GM18519 (cell line): Measurements from ENCODE around the gene KRTCAP3.
A peak's percentile ranks its signal among the peaks of the same experiment; 100 is the strongest.
"Not testable (repeated sequence)": the region's sequence is repeated elsewhere in the genome, so short reads cannot be mapped to it uniquely, and the experiment has no call there.

Experiments used
- ATAC-seq: cut with Tn5 transposase; IDR thresholded peaks from one replicate; pipeline ENCODE4 v1.9.1; 2021; ENCODE audit warnings: mild to moderate bottlenecking, moderate library complexity; ENCODE audit not compliant: unreplicated experiment, low FRiP score

Gene KRTCAP3, protein sequence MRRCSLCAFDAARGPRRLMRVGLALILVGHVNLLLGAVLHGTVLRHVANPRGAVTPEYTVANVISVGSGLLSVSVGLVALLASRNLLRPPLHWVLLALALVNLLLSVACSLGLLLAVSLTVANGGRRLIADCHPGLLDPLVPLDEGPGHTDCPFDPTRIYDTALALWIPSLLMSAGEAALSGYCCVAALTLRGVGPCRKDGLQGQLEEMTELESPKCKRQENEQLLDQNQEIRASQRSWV

DNA sequence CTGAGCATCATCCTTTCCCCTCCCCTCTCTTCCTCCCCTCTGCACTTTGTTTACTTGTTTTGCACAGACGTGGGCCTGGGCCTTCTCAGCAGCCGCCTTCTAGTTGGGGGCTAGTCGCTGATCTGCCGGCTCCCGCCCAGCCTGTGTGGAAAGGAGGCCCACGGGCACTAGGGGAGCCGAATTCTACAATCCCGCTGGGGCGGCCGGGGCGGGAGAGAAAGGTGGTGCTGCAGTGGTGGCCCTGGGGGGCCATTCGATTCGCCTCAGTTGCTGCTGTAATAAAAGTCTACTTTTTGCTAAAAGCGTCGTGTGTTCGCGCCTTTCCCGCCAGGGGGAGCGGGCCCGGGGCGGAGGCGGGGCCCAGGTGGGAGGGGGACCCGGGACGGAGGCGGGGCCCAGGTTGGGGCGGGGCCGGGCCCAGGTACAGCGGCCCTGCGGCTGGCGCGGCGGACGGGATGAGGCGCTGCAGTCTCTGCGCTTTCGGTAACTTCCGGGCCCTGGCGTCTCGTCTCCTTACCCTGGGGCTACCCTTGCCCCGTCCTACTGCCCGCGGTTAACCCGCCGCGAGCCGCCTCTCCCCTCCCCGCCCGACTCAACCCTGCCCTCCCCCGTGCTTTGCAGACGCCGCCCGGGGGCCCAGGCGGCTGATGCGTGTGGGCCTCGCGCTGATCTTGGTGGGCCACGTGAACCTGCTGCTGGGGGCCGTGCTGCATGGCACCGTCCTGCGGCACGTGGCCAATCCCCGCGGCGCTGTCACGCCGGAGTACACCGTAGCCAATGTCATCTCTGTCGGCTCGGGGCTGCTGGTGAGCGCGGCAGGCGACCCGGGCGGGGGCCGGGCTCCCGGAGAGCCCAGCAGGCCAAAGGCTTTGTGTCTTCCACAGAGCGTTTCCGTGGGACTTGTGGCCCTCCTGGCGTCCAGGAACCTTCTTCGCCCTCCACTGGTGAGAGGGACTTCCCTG is at the start of gene KRTCAP3:
TSS of gene KRTCAP3 (plus strand) at position 424 of the 962 bp plus-strand sequence. CDS start at position 456, 32 bp downstream.
- no peak for ATAC-seq

DNA sequence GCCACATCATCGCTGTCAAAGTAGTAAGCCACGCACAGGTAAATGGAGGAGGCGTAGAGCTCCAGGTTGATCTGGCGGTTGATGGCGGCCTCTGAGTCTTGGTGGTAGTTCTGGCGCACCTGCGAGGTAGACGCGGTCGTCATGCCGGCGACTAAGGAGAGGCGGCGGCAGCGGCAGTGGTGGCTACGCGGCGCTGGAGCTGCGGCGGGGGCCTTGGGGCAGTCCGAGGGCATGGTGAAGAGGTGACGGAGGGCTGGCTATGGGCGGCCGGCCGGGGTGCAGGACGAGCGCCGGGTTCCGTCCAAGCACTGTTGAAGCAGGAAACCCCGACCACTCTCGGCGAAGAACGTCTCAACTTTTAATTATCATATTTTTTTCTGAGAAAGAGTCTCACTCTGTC is 49.0 kb upstream of the KRTCAP3 start:
- no peak for ATAC-seq

DNA sequence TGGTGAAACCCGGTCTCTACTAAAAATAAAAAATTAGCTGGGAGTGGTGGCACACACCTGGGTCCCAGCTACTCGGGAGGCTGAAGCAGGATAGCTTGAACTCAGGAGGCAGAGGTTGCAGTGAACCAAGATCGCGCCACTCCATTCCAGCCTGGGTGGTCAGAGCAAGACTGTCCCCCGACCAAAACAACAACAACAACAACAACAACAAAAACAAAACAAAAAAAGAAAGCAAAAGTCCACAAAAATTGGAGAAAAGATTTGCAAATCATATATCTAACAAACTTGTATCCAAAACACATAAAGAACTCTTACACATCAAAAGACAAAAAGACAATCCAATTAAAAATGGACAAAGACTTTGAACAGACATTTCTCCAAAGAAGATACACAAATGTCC is 43.2 kb upstream of the KRTCAP3 start:
- no peak for ATAC-seq

DNA sequence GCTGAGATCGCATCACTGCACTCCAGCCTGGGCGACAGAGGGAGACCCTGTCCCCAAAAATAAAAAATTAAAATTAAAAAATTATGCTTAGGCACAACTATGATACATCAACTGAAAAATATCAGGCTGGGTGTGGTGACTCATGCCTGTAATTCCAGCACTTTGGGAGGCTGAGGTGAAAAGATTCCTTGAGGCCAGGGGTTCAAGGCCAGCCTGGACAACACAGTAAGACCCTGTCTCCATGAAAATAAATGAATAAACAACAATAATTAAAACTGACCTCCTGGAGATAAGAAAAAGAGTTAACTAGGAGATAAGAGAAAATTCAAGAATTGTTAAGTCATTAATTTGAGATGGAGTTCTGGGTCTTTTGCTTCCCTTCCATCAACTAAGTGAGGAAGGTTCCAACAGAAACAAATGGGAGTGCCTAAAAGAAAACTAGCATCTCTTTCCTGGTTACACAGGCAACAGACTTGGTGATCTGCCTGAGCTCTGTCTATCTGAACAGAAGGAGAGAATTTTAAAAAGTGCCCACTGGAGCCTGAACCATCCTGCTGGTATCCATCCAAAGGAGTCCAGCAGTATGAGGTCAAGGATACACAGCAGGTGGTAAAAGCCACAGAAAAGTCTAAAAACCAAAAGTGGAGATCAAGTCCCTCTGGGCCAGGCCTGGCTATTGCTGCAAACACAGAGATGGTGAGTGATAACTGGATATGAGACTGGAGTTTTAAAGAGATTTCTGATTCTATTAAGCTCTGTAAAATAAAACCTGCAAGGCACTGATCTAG is 41.6 kb upstream of the KRTCAP3 start:
- ATAC-seq: no peak

DNA sequence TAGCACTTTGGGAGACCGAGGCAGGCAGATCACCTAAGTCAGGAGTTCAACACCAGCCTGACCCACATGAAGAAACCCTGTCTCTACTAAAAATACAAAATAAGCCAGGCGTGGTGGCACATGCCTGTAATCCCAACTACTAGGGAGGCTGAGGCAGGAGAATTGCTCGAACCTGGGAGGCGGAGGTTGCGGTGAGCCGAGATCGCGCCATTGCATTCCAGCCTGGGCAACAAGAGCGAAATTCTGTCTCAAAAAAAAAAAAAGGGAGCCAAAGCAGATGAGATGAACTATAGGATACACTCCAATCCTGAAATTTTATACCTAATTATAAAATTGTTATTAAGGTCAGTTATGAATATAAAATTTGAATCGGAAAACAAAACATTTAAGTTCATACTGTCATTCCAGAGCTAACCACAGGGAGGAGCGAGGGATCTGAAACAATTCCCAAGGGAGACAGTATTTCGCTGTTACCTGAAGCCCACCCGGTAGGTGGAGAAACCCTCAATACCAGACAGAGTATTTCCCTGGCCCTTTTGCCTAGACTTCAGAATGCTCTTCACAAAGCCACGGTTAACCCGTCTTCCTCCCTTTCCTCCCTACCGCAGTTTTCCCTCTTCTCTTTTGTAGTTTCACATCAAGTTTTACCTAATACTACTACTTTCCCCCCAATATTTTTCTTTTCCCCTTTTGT is 34.2 kb upstream of the KRTCAP3 start:
- no peak for ATAC-seq

DNA sequence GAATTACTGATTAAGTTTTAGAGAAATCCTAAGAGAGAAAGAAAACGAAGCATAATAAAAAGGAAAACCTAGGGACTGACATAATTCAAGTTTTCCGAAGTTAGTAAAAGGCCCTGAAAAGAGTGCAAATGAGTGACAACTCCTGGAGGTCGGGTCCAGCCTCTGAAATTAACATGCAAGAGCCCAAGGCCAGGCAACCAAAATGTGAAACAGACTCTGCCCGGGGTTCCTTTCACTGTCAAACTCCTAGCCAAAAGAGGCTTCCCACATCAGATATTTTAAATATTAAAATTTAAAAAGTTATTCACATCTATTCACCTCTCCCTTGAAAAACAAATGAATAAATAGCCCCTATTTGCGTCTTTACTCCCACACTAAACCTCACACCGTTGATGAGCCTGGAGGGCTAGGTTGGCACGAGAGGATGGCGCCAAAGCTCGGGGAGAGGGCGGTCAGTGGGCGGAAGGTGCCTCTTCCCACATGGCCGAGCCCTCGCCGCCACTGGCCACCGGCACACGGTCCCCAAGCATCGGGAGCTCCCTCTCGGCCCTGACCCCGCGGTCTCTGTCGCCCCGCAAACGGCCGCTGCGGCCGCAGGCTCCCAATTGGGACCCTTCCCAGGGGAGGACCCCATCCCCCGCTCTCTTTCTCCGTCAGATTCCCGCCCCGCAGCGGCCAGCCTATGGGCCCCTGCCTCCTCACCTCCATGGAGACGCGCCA is 33.4 kb upstream of the KRTCAP3 start:
- ATAC-seq: peak; percentile 12

DNA sequence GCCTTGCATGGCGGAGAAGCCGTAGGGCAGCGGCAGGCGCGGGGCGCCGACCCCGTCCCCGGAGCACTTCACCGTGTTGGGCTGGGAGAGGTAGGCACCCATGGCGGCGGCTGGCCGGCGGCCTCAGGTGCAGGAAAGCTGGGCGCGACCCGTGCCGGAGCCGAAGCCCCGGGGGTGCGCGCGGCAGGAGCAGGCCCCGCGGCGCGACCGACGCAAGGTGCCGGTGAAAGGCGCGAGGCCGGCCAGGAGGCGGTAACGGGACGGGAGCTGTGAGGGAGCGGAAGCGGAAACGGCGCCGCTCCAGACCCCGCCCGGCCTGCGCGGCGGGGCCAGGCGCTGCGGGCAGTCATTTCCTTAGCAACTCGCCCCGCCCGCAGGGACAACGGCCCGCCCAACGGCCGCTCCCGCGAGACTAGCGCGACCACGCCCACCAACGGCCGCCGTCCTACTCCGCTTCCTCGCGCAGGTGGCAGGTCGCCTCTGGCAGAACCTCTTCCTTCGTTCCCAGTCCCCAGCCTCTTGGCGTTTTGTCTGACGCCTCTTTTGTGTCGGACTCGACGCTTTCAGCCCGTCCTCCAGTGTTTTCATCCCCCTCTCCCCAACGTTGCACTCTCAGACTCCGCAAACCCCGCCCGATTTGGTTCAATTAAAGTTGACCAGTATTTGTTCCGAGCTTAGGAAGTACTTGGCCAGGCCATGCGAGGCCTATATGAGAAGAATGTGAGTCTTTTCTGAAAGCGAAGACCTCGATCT is 32.7 kb upstream of the KRTCAP3 start, which contains the start of gene PPM1G:
TSS of gene PPM1G (minus strand) at position 271 of the 753 bp plus-strand sequence. CDS start at position 102, 169 bp downstream.
- peak; percentile 74 for ATAC-seq

DNA sequence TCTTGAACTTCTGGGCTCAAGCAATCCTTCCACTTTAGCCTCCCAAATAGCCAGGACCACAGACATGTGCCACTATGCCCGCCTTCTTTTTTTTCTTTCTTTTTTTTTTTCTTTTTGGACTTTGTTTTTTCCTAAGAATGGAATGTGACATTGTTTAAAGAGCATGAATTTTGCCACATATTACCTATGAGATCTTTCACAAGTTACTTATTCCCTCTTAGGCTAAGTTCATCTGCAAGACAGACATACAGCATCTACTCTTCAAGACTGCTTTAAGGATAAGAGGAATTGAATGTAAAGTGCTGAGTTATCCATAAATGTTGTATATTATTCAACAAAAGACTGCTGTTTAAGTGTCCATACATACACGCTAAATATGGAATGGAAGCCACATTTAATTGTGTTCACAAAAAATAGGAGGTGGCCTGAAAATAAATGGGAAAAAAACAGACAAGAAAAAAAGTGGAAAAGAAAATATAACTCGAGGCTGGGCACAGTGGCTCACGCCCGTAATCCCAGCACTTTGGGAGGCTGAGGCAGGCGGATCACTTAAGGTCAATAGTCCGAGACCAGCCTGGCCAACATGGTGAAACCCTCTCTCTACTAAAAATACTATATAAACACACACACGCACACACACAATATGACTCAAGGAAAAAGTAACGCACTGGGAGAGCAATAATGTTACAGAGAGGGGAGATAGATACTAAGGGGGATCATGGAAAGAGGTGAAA is 29.6 kb upstream of the KRTCAP3 start:
- ATAC-seq: no peak

DNA sequence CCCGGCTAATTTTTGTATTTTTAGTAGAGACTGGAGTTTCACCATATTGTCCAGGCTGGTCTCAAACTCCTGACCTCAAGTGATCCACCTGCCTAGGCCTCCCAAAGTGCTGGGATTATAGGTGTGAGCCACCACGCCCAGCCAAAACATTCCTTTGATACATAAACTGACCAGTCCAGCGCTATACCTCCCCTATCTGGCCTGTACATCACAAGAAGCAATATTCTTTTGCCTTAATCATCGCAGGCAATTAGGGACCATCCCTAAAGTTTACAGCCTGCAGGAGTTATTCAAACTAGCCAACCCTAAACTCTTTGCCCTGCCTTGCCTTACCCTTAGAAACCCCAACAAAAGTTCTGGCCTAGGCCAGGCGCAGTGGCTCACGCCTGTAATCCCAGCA is 26.0 kb upstream of the KRTCAP3 start:
- ATAC-seq: no peak

DNA sequence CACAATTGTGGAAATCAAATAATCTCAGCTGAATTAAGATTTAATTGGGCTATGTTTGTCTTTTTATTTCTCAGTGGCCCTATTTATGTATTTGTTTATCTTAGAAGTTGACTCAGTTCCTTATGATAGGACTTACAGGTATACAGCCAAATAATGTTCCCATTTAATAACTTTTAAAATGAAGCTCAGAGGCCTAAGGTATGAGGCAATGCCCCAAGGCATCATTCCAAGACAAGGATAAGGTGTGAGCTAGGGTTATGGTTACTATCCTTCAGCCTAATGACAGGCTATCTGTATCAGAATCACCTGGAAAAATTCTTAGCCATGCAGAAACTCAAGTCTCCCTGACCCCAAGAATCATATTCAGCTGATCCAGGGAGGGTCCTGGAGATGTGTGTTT is 21.2 kb upstream of the KRTCAP3 start:
- no peak for ATAC-seq

DNA sequence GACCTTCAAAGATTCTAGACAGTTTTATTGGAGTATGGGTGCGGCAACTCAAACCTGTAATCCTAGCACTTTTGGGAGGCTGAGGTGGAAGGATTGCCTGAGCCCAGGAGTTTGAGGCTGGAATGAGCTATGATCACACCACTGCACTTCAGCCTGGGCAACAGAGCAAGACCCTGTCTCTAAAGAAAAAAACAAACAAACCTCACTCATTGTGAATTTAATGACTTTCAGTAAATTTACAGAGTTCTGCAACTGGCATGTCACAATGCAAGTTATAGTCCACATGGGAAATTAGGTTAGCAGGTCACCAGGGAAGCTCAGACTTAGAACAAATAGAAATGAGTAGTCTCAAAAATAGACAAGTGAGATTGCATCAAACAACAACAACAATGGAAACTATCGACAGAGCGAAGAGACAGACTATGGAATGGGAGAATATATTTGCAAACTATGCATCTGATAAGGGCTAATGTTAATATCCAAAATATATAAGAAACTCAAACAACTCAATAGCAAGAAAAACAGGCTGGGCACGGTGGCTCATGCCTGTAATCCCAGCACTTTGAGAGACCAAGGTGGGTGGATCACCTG is 20.4 kb upstream of the KRTCAP3 start:
- no peak for ATAC-seq

DNA sequence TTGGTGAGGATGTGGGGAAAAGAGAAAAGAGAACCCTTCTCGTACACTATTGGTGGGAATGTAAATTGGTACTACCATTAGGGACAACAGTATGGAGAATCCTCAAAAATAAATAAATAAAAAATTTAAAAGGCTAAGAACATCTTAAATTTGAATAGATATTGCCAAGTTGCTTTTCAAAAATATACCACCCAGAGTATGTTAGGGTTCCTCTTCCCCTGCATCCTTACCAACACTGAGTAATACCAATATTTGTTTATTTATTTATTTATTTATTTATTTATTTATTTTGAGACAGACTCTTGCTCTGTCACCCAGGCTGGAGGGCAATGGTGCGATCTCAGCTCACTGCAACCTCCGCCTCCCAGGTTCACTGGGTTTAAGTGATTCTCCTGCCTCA is 19.2 kb upstream of the KRTCAP3 start:
- no peak for ATAC-seq

DNA sequence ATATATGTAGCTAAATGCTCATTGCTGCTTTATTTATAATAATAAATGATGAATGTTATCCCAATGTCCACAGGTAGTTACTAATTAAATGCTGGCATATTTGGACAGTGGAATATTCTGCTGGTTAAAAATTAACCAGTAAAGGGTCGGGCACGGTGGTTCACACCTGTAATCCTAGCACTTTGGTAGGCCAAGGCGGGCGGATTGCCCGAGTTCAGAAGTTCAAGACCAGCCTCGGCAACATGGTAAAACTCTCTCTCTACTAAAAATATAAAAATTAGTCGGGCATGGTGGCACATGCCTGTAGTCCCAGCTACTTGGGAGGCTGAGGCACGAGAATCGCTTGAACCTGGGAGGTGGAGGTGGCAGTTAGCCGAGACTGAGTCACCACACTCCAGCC is 17.1 kb upstream of the KRTCAP3 start:
- not testable (repeated sequence) for ATAC-seq

DNA sequence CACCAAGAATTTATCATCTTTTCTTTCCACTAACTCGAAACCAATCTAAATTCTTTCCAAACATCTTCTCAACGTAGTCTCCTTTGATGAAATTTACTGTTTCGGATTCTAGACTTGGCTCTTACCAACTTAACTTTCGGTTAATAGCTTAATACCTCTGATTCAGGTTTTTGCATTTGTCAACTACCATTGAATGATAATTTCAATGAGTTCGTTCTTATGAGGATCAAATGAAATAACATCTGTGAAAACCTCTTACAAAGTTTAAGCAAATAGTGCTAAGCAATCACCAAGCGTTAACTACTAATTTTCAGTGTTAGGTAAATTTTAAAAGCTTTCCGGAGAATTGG is 14.3 kb upstream of the KRTCAP3 start:
- no peak for ATAC-seq

DNA sequence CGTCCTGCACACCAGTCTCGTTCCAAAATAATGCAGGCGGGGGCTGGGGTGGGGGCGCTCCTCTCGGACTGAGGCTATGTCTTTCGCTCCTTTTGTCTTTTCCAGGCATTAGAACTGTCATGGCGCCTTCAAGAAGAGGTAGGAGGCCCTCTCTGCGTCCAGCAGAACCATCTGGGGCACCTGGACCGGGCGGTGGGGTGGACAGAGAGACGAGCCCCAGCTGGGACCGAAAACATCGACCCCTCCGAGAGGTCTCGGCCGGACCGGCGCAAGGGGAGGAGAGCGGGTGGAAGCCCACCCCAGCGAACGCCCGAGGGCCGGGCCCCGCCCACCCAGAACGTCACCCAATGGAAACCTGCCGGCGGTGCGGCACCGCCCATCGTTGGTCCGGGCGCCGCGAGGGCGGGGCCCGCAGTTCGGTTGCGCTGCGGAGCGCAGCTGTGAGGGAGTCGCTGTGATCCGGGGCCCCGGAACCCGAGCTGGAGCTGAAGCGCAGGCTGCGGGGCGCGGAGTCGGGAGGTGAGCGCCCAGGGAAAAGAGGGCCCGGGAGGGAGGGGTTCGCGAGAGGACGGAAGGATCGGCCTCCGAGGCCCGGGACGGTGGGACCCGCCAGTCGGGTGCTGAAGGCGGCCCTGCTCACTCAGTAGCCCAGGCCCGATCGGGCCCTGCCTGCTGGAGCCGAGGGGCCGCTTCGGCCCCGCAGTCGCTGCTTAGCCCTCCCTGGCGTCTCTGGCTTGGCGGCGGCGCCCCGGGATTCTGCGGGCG is 13.8 kb upstream of the KRTCAP3 start, which contains the start of gene NRBP1:
TSS of gene NRBP1 (plus strand) at position 419 of the 765 bp plus-strand sequence. CDS start 4,643 bp downstream, outside the sequence.
- ATAC-seq: peak; percentile 72

DNA sequence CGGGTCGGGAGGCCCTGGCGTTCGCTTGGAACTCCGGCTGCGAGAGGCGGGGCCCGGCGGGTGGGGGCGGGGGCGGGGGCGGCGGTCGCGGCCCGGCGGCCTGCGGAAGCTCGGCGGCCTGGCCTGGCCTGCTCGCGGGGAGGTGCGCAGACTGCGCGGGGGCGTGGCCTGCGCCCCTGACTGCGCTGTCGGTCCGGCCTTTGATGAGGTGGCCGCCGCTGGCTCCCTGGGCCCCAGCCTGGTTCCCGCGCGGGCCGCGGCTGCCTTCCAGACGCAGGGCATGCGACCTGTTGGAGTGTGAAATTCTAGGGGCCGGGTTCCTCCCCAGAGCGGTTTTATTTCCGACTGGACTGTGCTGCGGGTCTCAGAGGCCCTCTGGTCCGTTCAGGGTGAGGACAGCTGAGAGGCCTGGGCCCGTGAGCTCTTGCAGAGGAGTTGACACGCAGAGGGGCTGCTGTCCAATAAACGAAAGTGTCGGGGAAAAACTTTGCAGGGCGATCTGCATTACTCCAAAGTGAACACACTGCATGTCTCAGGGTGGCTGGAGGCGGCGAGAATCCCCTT is 13.1 kb upstream of the KRTCAP3 start:
- peak; percentile 42 for ATAC-seq

DNA sequence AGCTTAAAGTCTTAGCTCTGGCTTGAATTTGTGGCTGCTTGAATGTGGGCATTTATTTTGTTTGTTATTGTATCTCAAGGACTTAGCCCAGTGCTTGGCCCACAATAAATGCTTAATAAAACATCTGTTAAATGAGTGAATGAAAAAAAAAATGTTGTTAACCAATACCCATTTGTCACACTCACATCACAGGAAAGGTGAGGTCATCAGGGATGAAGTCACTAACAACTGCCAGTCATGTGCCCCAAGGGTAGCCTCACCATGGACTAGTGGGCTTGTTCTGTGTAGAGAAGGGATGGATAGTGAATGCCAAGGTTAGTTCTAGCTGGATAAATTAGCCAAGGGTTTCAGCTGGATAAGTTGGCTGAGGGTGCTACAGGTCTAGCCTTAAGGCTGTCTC is 10.8 kb upstream of the KRTCAP3 start:
- no peak for ATAC-seq
